Measurements from ENCODE around the gene VSTM4. TPM values are rescaled to one million over a fixed set of nuclear protein-coding genes. Genes with fewer than 3 reads are reported as not detected.

Gene VSTM4
- total and polyA plus RNA-seq, 2 experiments from 2014 or later = 9.0 to 10.2 TPM

DNA sequence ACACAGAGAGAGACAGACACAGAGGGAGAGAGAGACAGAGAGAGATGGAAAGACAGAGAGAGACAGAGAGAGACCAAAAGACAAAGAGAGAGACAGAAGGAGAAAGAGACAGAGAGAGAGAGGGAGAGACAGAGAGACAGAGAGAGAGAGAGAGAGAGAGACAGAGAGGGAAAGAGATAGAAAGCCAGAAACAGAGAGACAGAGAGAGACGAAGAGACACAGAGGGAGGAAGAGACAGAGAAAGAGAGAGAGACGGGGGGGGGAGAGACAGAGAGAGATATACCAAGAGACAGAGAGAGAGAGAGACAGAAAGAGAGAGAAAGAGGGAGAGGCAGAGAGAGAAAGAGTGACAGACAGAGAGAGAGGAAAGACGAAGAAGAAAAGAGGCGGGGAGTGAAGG lies 10.2 kb downstream of the VSTM4 start:
- H3K4me3 ChIP-seq = no peak overlapping the region
- H3K27me3 ChIP-seq = no peaks in the 10 kb centered on the region
- no peaks in the 10 kb centered on the region for H3K36me3 ChIP-seq (replicated peaks; ENCODE audit: insufficient read depth, low read depth)
- no peak for TF ChIP-seq EZH2 (IDR thresholded peaks at IDR 0.05; ENCODE audit: borderline replicate concordance)
- TF ChIP-seq, protein P1, sequence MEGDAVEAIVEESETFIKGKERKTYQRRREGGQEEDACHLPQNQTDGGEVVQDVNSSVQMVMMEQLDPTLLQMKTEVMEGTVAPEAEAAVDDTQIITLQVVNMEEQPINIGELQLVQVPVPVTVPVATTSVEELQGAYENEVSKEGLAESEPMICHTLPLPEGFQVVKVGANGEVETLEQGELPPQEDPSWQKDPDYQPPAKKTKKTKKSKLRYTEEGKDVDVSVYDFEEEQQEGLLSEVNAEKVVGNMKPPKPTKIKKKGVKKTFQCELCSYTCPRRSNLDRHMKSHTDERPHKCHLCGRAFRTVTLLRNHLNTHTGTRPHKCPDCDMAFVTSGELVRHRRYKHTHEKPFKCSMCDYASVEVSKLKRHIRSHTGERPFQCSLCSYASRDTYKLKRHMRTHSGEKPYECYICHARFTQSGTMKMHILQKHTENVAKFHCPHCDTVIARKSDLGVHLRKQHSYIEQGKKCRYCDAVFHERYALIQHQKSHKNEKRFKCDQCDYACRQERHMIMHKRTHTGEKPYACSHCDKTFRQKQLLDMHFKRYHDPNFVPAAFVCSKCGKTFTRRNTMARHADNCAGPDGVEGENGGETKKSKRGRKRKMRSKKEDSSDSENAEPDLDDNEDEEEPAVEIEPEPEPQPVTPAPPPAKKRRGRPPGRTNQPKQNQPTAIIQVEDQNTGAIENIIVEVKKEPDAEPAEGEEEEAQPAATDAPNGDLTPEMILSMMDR (IDR thresholded peaks at IDR 0.05; ENCODE audit: poor library complexity) = no peak
- no peak for TF ChIP-seq EZH2phosphoT487 (IDR thresholded peaks at IDR 0.05; ENCODE audit: low read depth, severe bottlenecking, unreplicated experiment)
- no peak overlapping the region for H3K4me2 ChIP-seq
- H3K9me2 ChIP-seq (replicated peaks; ENCODE audit: insufficient read depth) = no peaks in the 10 kb centered on the region
- no peaks in the 10 kb centered on the region for H3K9me3 ChIP-seq (ENCODE audit: low read depth)
- no peaks in the 10 kb centered on the region for H3K4me1 ChIP-seq (ENCODE audit: insufficient read depth)
- no peak overlapping the region for H2AFZ ChIP-seq
- no peak for DNase-seq (ENCODE audit: low spot score)
- H3K27ac ChIP-seq = no peak overlapping the region
- WGBS (ENCODE audit: low lambda C conversion rate, missing lambda C conversion rate) = 92% methylated on average over 2 of the region's 4 CpGs
- no peaks in the 10 kb centered on the region for H4K20me1 ChIP-seq (ENCODE audit: insufficient read depth, poor library complexity, severe bottlenecking)
- H3K79me2 ChIP-seq = no peaks in the 10 kb centered on the region

DNA sequence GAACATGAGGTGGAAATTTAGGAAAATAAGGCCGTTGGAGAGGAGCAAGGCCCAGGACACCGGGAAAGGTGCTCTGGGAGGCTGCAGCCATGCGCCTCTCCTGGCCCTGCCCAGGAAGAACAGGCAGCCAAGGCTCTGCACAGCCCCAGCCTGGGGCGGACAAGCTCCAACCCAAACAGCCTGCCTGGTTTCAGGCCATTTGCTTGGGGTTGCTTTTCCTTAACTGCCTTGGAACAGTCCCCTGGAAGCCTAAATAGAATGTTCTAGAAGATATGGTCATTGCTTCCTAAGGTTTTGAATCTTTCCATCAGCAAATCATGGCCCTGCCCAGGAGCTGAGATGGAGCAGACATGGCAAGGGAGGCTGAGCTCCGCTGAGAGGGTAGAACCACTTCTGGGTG lies 11.0 kb downstream of the VSTM4 start:
- H3K27ac ChIP-seq = no peak overlapping the region
- H3K4me1 ChIP-seq (ENCODE audit: insufficient read depth) = no peaks in the 10 kb centered on the region
- no peaks in the 10 kb centered on the region for H3K36me3 ChIP-seq (replicated peaks; ENCODE audit: insufficient read depth, low read depth)
- TF ChIP-seq EZH2 (IDR thresholded peaks at IDR 0.05; ENCODE audit: borderline replicate concordance) (no peak), EZH2phosphoT487 (IDR thresholded peaks at IDR 0.05; ENCODE audit: low read depth, severe bottlenecking, unreplicated experiment) (no peak)
- TF ChIP-seq, protein P1 (IDR thresholded peaks at IDR 0.05; ENCODE audit: poor library complexity) = no peak
- no peaks in the 10 kb centered on the region for H4K20me1 ChIP-seq (ENCODE audit: insufficient read depth, poor library complexity, severe bottlenecking)
- no peak overlapping the region for H3K4me3 ChIP-seq
- no peaks in the 10 kb centered on the region for H3K9me3 ChIP-seq (ENCODE audit: low read depth)
- DNase-seq (ENCODE audit: low spot score) = no peak
- no peaks in the 10 kb centered on the region for H3K9me2 ChIP-seq (replicated peaks; ENCODE audit: insufficient read depth)
- H3K4me2 ChIP-seq = no peak overlapping the region
- H2AFZ ChIP-seq = no peak overlapping the region
- H3K27me3 ChIP-seq = no peaks in the 10 kb centered on the region
- 92% methylated on average over 5 of the region's 5 CpGs for WGBS (ENCODE audit: low lambda C conversion rate, missing lambda C conversion rate)
- no peaks in the 10 kb centered on the region for H3K79me2 ChIP-seq

DNA sequence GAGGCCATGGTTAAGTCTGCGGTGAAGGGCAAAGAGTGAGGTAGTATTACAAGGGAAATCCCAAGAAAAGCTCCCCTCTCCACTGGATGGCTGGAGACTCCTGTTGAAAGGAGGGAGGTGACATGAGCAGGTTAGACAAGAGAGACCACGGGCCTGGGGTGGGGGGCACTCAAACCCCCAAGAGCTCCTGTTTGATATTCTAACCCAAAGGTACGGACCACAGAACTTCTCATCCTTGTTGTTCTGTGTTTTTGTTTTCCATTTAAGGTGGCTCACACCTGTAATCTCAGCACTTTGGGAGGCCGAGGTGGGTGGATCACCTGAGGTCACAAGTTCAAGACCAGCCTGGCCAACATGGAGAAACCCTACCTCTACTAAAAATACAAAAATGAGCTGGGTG lies 11.6 kb downstream of the VSTM4 start:
- Histone ChIP-seq H3K4me1 (ENCODE audit: insufficient read depth) (no peaks in the 10 kb centered on the region), H3K79me2 (no peaks in the 10 kb centered on the region), H3K9me3 (ENCODE audit: low read depth) (no peaks in the 10 kb centered on the region), H4K20me1 (ENCODE audit: insufficient read depth, poor library complexity, severe bottlenecking) (no peaks in the 10 kb centered on the region), H3K27ac (no peak overlapping the region), H2AFZ (no peak overlapping the region), H3K9me2 (replicated peaks; ENCODE audit: insufficient read depth) (no peaks in the 10 kb centered on the region), H3K4me3 (no peak overlapping the region), H3K36me3 (replicated peaks; ENCODE audit: insufficient read depth, low read depth) (no peaks in the 10 kb centered on the region), H3K4me2 (no peak overlapping the region), H3K27me3 (no peaks in the 10 kb centered on the region)
- TF ChIP-seq EZH2 (IDR thresholded peaks at IDR 0.05; ENCODE audit: borderline replicate concordance) = no peak
- TF ChIP-seq, protein P1 (IDR thresholded peaks at IDR 0.05; ENCODE audit: poor library complexity) = no peak
- TF ChIP-seq EZH2phosphoT487 (IDR thresholded peaks at IDR 0.05; ENCODE audit: low read depth, severe bottlenecking, unreplicated experiment) = no peak
- no peak for DNase-seq (ENCODE audit: low spot score)
- WGBS (ENCODE audit: low lambda C conversion rate, missing lambda C conversion rate) = 93% methylated on average over 4 of the region's 4 CpGs

GRCh38 chr10:49099046-49099445 lies 16.3 kb downstream of the VSTM4 start:
- Histone ChIP-seq H4K20me1 (ENCODE audit: insufficient read depth, poor library complexity, severe bottlenecking) (no peaks in the 10 kb centered on the region), H3K27me3 (no peaks in the 10 kb centered on the region), H3K4me2 (no peak overlapping the region), H3K4me1 (ENCODE audit: insufficient read depth) (no peaks in the 10 kb centered on the region), H3K9me2 (replicated peaks; ENCODE audit: insufficient read depth) (no peaks in the 10 kb centered on the region), H3K36me3 (replicated peaks; ENCODE audit: insufficient read depth, low read depth) (no peaks in the 10 kb centered on the region), H3K79me2 (no peaks in the 10 kb centered on the region), H3K27ac (no peak overlapping the region), H3K9me3 (ENCODE audit: low read depth) (no peaks in the 10 kb centered on the region), H3K4me3 (no peak overlapping the region), H2AFZ (no peak overlapping the region)
- WGBS (ENCODE audit: low lambda C conversion rate, missing lambda C conversion rate) = 79% methylated on average over 8 of the region's 8 CpGs
- no peak for DNase-seq (ENCODE audit: low spot score)
- no peak for TF ChIP-seq EZH2 (IDR thresholded peaks at IDR 0.05; ENCODE audit: borderline replicate concordance)
- no peak for TF ChIP-seq EZH2phosphoT487 (IDR thresholded peaks at IDR 0.05; ENCODE audit: low read depth, severe bottlenecking, unreplicated experiment)
- TF ChIP-seq, protein P1 (IDR thresholded peaks at IDR 0.05; ENCODE audit: poor library complexity) = no peak

Data from hepatocyte (in vitro differentiated cells).